BLaER1 treated with 17β-estradiol and CSF1 and Interleukin-3, amounts not matched to agents 10 nM and 100 nM (cell line): Measurements from ENCODE around the gene NAPG.
A peak's percentile ranks its signal among the peaks of the same experiment; 100 is the strongest.
"Not testable (repeated sequence)": the region's sequence is repeated elsewhere in the genome, so short reads cannot be mapped to it uniquely, and the experiment has no call there.

Experiments
- H3K27ac ChIP-seq, 11 experiments: shearing (Covaris generic); formaldehyde crosslinking; 2 replicates each; pipeline ENCODE4 v1.8.1; 2022
- H3K27me3 ChIP-seq, 11 experiments: shearing (Covaris generic); formaldehyde crosslinking; 2 replicates each; pipeline ENCODE4 v1.8.1; 2022
- H3K36me3 ChIP-seq, 11 experiments: shearing (Covaris generic); formaldehyde crosslinking; 2 replicates each; pipeline ENCODE4 v1.8.1; 2022
- H3K4me1 ChIP-seq, 10 experiments: shearing (Covaris generic); formaldehyde crosslinking; 2 replicates each; pipeline ENCODE4 v1.8.1; 2022
- H3K4me2 ChIP-seq, 11 experiments: shearing (Covaris generic); formaldehyde crosslinking; 2 replicates each; pipeline ENCODE4 v1.8.1; 2022
- H3K4me3 ChIP-seq, 10 experiments: shearing (Covaris generic); formaldehyde crosslinking; 2 replicates each; pipeline ENCODE4 v1.8.1; 2022
- H3K9ac ChIP-seq, 11 experiments: shearing (Covaris generic); formaldehyde crosslinking; 2 replicates each; pipeline ENCODE4 v1.8.1; 2022
- H3K9me3 ChIP-seq, 11 experiments: shearing (Covaris generic); formaldehyde crosslinking; replicated peaks in 1 of 11; 2 replicates each; pipeline ENCODE4 v1.8.1; 2022
- H4K20me1 ChIP-seq, 11 experiments: shearing (Covaris generic); formaldehyde crosslinking; 2 replicates each; pipeline ENCODE4 v1.8.1; 2022
- Cebpa-rat ChIP-seq, 11 experiments: shearing (Covaris generic); IDR thresholded peaks; 2 replicates each; pipeline ENCODE4 v1.8.1; 2022

Gene NAPG

GRCh38 chr18:10570622-10571021 lies 44.8 kb downstream of the NAPG start:
- H3K9ac ChIP-seq: no peak overlapping the region
- H3K4me2 ChIP-seq: no peak overlapping the region
- H3K9me3 ChIP-seq: peaks cover 0 to 8% (median 0%) of the 10 kb centered on the region in 11 experiments; a peak in 2 of 22 replicates
- no peaks in the 10 kb centered on the region for H4K20me1 ChIP-seq
- no peaks in the 10 kb centered on the region for H3K36me3 ChIP-seq
- H3K27me3 ChIP-seq: no peaks in the 10 kb centered on the region
- no peak overlapping the region for H3K4me3 ChIP-seq
- no peak for TF ChIP-seq Cebpa-rat (IDR thresholded peaks at IDR 0.05)
- peaks cover 0 to 8% (median 0%) of the 10 kb centered on the region in 10 experiments; a peak in 5 of 20 replicates for H3K4me1 ChIP-seq
- H3K27ac ChIP-seq: no peak overlapping the region

- Histone ChIP-seq H3K4me3 (no peak overlapping the region), H3K27ac (peak overlapping the region in 1 of 11 experiments; percentile 32; a peak in 1 of 22 replicates), H3K4me2 (no peak overlapping the region)
These were observed 45.7 kb downstream of the NAPG start for GRCh38 chr18:10571537-10571936.

GRCh38 chr18:10573261-10573660 lies 47.4 kb downstream of the NAPG start:
- not testable (repeated sequence) for H3K27me3 ChIP-seq, H3K36me3 ChIP-seq, H3K4me3 ChIP-seq, H3K27ac ChIP-seq, H3K9ac ChIP-seq, H3K4me2 ChIP-seq, H3K4me1 ChIP-seq, H4K20me1 ChIP-seq, H3K9me3 ChIP-seq

More at GRCh38 chr18:10571537-10571936, 45.7 kb downstream of the NAPG start:
- Histone ChIP-seq H3K9me3 (peaks cover 0 to 8% (median 0%) of the 10 kb centered on the region in 11 experiments; a peak in 2 of 22 replicates), H3K36me3 (no peaks in the 10 kb centered on the region), H3K9ac (no peak overlapping the region), H4K20me1 (no peaks in the 10 kb centered on the region), H3K4me1 (no peaks in the 10 kb centered on the region), H3K27me3 (no peaks in the 10 kb centered on the region)
- TF ChIP-seq Cebpa-rat (IDR thresholded peaks at IDR 0.05): no peak

- H3K9me3 ChIP-seq: peaks cover 0 to 10% (median 0%) of the 10 kb centered on the region in 11 experiments; a peak in 4 of 22 replicates
- not testable (repeated sequence) for H3K4me1 ChIP-seq, H3K27ac ChIP-seq, H3K9ac ChIP-seq, H3K27me3 ChIP-seq, H4K20me1 ChIP-seq, H3K4me3 ChIP-seq, H3K4me2 ChIP-seq, H3K36me3 ChIP-seq
These were observed 48.6 kb downstream of the NAPG start for GRCh38 chr18:10574412-10574811.

- H3K36me3 ChIP-seq, H3K27ac ChIP-seq, H3K9ac ChIP-seq, H3K4me3 ChIP-seq, H3K27me3 ChIP-seq, H4K20me1 ChIP-seq, H3K4me2 ChIP-seq: not testable (repeated sequence)
- peaks cover 0 to 34% (median 4%) of the 10 kb centered on the region in 11 experiments; a peak in 7 of 22 replicates for H3K9me3 ChIP-seq
- peaks cover 0 to 24% (median 3%) of the 10 kb centered on the region in 10 experiments; a peak in 8 of 20 replicates for H3K4me1 ChIP-seq
These were observed 52.2 kb downstream of the NAPG start for GRCh38 chr18:10577842-10578572.

GRCh38 chr18:10578573-10578899 lies 52.7 kb downstream of the NAPG start:
- not testable (repeated sequence) for H3K27ac ChIP-seq, H3K4me3 ChIP-seq, H4K20me1 ChIP-seq, H3K4me2 ChIP-seq, H3K9ac ChIP-seq, H3K36me3 ChIP-seq, H3K27me3 ChIP-seq
- H3K9me3 ChIP-seq: peaks cover 0 to 34% (median 4%) of the 10 kb centered on the region in 11 experiments; a peak in 7 of 22 replicates
- H3K4me1 ChIP-seq: peaks cover 0 to 24% (median 3%) of the 10 kb centered on the region in 10 experiments; a peak in 8 of 20 replicates

- Histone ChIP-seq H3K4me1 (peaks cover 0 to 24% (median 3%) of the 10 kb centered on the region in 10 experiments; a peak in 8 of 20 replicates), H3K36me3 (no peaks in the 10 kb centered on the region), H3K9me3 (peaks cover 0 to 34% (median 4%) of the 10 kb centered on the region in 11 experiments; a peak in 7 of 22 replicates), H3K4me2 (peak overlapping the region in 1 of 11 experiments; percentile 43; a peak in 1 of 22 replicates), H4K20me1 (no peaks in the 10 kb centered on the region), H3K9ac (no peak overlapping the region), H3K27me3 (no peaks in the 10 kb centered on the region), H3K27ac (no peak overlapping the region), H3K4me3 (no peak overlapping the region)
- no peak for TF ChIP-seq Cebpa-rat (IDR thresholded peaks at IDR 0.05)
These were observed 53.4 kb downstream of the NAPG start for GRCh38 chr18:10579079-10579867.

GRCh38 chr18:10580215-10580614 lies 54.4 kb downstream of the NAPG start:
- peak overlapping the region in 4 of 11 experiments; percentile 13 to 46 (median 36); a peak in 8 of 22 replicates for H3K4me2 ChIP-seq
- peak overlapping the region in 1 of 11 experiments; percentile 10; a peak in 2 of 22 replicates for H3K27ac ChIP-seq
- no peaks in the 10 kb centered on the region for H3K27me3 ChIP-seq
- TF ChIP-seq Cebpa-rat (IDR thresholded peaks at IDR 0.05): peak in 3 of 11 experiments; percentile 21 to 56 (median 49); a peak in 5 of 22 replicates
- no peaks in the 10 kb centered on the region for H4K20me1 ChIP-seq
- no peak overlapping the region for H3K9ac ChIP-seq
- H3K36me3 ChIP-seq: no peaks in the 10 kb centered on the region
- H3K4me3 ChIP-seq: no peak overlapping the region
- H3K4me1 ChIP-seq: peaks cover 0 to 24% (median 3%) of the 10 kb centered on the region in 10 experiments; a peak in 8 of 20 replicates
- peaks cover 0 to 34% (median 4%) of the 10 kb centered on the region in 11 experiments; a peak in 7 of 22 replicates for H3K9me3 ChIP-seq

- Histone ChIP-seq H3K27me3 (no peaks in the 10 kb centered on the region), H3K4me1 (peaks cover 0 to 35% (median 2%) of the 10 kb centered on the region in 10 experiments; a peak in 8 of 20 replicates), H4K20me1 (no peaks in the 10 kb centered on the region), H3K36me3 (no peaks in the 10 kb centered on the region), H3K9ac (no peak overlapping the region), H3K27ac (no peak overlapping the region), H3K4me2 (no peak overlapping the region), H3K9me3 (peaks cover 4 to 26% (median 6%) of the 10 kb centered on the region in 11 experiments; a peak in 14 of 22 replicates), H3K4me3 (no peak overlapping the region)
- TF ChIP-seq Cebpa-rat (IDR thresholded peaks at IDR 0.05): no peak
These were observed 59.4 kb downstream of the NAPG start for GRCh38 chr18:10585260-10585659.
